K562 (cell line): Measurements from ENCODE around the gene STK24. TPM values are rescaled to one million over a fixed set of nuclear protein-coding genes. Genes with fewer than 3 reads are reported as not detected.
A peak's percentile ranks its signal among the peaks of the same experiment; 100 is the strongest.

ENCODE experiments used
- ATAC-seq: fragments of 200-7000 bp; cut with Tn5 transposase; 3 replicates; pipeline ENCODE4 v1.9.1; 2020; ENCODE audit warnings: moderate library complexity
- BruUV-seq: library from RNA; stranded (reverse); fragments of 400-500 nt; replicated peaks from 2 replicates; lab custom pipeline; 2021; lab: Mats Ljungman, UMichigan
- CTCF ChIA-PET: fragments of 300-600 bp; formaldehyde crosslinking; extraction: SDS; loops from one replicate; lab custom pipeline; 2021; ENCODE audit warnings: low intra/inter-chr PET ratio; lab: Yijun Ruan, JAX
- POLR2A ChIA-PET: fragments of 300-600, 350-650 bp; sonication (Branson Sonifier 250); formaldehyde crosslinking; extraction: SDS; loops from one replicate; lab custom pipeline; 2021; ENCODE audit warnings: antibody characterized with exemption, inconsistent platforms; lab: Yijun Ruan, JAX
- DNase-seq, 4 experiments: peaks; one replicate each; pipeline versions ENCODE4 v3.0.0 to v3.0.0-alpha.2; 2011 to 2018; ENCODE audit warnings: low spot score in 3 of 4, mixed read lengths in 3 of 4; ENCODE audit errors: extremely low read depth in 1 of 4
- FAIRE-seq: peaks from 2 replicates; lab custom pipeline; 2011; peaks lifted over from hg19 to GRCh38; lab: Jason Lieb, UNC
- H2AFZ ChIP-seq: 2 replicates; pipeline ENCODE4 v1.6.0; 2011; ENCODE audit warnings: low read depth, low read length, control low read depth, inconsistent platforms
- H3K27ac ChIP-seq: fragments of 200-600 bp; 3 replicates; pipeline ENCODE4 v1.8.0; 2011; ENCODE audit warnings: low read depth, mild to moderate bottlenecking, control low read depth, inconsistent platforms, low read length, moderate library complexity, mixed read lengths; ENCODE audit errors: extremely low read depth
- H3K27me3 ChIP-seq, 2 experiments: fragments of 300-600 bp in 1 of 2; 2 replicates in 1 of 2; 3 replicates in 1 of 2; pipeline versions ENCODE4 v1.6.0 to v1.8.0; 2011; ENCODE audit warnings: inconsistent platforms in 2 of 2, low read length in 2 of 2, mild to moderate bottlenecking in 1 of 2, mixed read lengths in 1 of 2, moderate library complexity in 1 of 2; ENCODE audit not compliant: control insufficient read depth in 2 of 2, insufficient read depth in 2 of 2
- H3K36me3 ChIP-seq: fragments of 300-600 bp; 3 replicates; pipeline ENCODE4 v1.8.0; 2011; ENCODE audit warnings: mild to moderate bottlenecking, low read length, inconsistent platforms; ENCODE audit not compliant: control insufficient read depth, insufficient read depth
- H3K4me1 ChIP-seq, 2 experiments: fragments of 200-600 bp in 1 of 2; replicated peaks in 1 of 2; 2 replicates in 1 of 2; 3 replicates in 1 of 2; pipeline versions ENCODE4 v1.5.1 to v1.8.0; 2011; ENCODE audit warnings: inconsistent platforms in 2 of 2, low read length in 2 of 2, mild to moderate bottlenecking in 1 of 2, mixed read lengths in 1 of 2, moderate library complexity in 1 of 2; ENCODE audit not compliant: control insufficient read depth in 2 of 2, insufficient read depth in 2 of 2
- H3K4me2 ChIP-seq: 2 replicates; pipeline ENCODE4 v1.6.1; 2011; ENCODE audit warnings: low read length, control low read depth, inconsistent platforms, mixed read lengths; ENCODE audit not compliant: insufficient read depth
- H3K4me3 ChIP-seq: fragments of 200-600 bp; sonication (generic), shearing (Covaris generic); 2 replicates; pipeline ENCODE4 v1.5.1; 2016; ENCODE audit warnings: control low read depth, inconsistent platforms
- H3K79me2 ChIP-seq: fragments of 200-600 bp; 3 replicates; pipeline ENCODE4 v1.8.0; 2011; ENCODE audit warnings: low read length, inconsistent platforms; ENCODE audit not compliant: control insufficient read depth, insufficient read depth
- H3K9ac ChIP-seq, 2 experiments: 2 replicates each; pipeline versions ENCODE4 v1.6.0 to v1.6.1; 2011; ENCODE audit warnings: low read depth in 2 of 2, low read length in 2 of 2, control low read depth in 1 of 2, inconsistent platforms in 1 of 2, mild to moderate bottlenecking in 1 of 2, mixed read lengths in 1 of 2; ENCODE audit not compliant: insufficient read depth in 1 of 2
- H3K9me1 ChIP-seq: one replicate; pipeline ENCODE4 v1.6.0; 2011; ENCODE audit warnings: inconsistent platforms, mild to moderate bottlenecking, low read length, moderate library complexity; ENCODE audit not compliant: control insufficient read depth, insufficient read depth
- H3K9me3 ChIP-seq: replicated peaks from 2 replicates; pipeline ENCODE4 v1.5.1; 2011; ENCODE audit warnings: low read depth, low read length, inconsistent platforms; ENCODE audit not compliant: control insufficient read depth, insufficient read depth
- H4K20me1 ChIP-seq: replicated peaks from 2 replicates; pipeline ENCODE4 v1.6.1; 2011; ENCODE audit warnings: low read length, inconsistent platforms, mixed read lengths; ENCODE audit not compliant: control insufficient read depth, insufficient read depth
- CBFB ChIP-seq: sonication (generic); formaldehyde crosslinking; IDR thresholded peaks from 2 replicates; pipeline ENCODE4 v1.4.0; 2020; ENCODE audit warnings: mild to moderate bottlenecking, missing genetic modification reagents
- CTCF ChIP-seq, 3 experiments: IDR thresholded peaks in 2 of 3; conservative IDR thresholded peaks in 1 of 3; 2 replicates each; pipeline ENCODE4 v1.5.1; 2011 to 2012; ENCODE audit warnings: low read length in 3 of 3, mild to moderate bottlenecking in 3 of 3, control low read depth in 2 of 3, improper control_type of control experiment in 1 of 3, inconsistent platforms in 1 of 3, low read depth in 1 of 3, mixed read lengths in 1 of 3, moderate library complexity in 1 of 3; ENCODE audit not compliant: insufficient read depth in 2 of 3
- HEY1 ChIP-seq: fragments of 250-450 bp; sonication (Bioruptor Pico); IDR thresholded peaks from 2 replicates; pipeline ENCODE4 v1.5.0; 2020; ENCODE audit warnings: mild to moderate bottlenecking, moderate library complexity, borderline replicate concordance
- RAD21 ChIP-seq, 2 experiments: fragments of 250-450 bp in 1 of 2; fragments of 450-650 bp in 1 of 2; sonication (Bioruptor Pico) in 1 of 2; formaldehyde crosslinking in 1 of 2; IDR thresholded peaks in 1 of 2; conservative IDR thresholded peaks in 1 of 2; 2 replicates each; pipeline versions ENCODE4 v1.4.0 to v1.8.0; 2020 to 2022; ENCODE audit warnings: mild to moderate bottlenecking in 2 of 2, moderate library complexity in 1 of 2
- REST ChIP-seq, 2 experiments: fragments of 450-650 bp; formaldehyde crosslinking in 1 of 2; IDR thresholded peaks; 2 replicates each; pipeline versions ENCODE4 v1.4.0 to v1.6.1; 2014 to 2020; ENCODE audit warnings: mild to moderate bottlenecking in 2 of 2, borderline replicate concordance in 1 of 2, low read depth in 1 of 2
- SIN3A ChIP-seq, 2 experiments: fragments of 150-350 bp in 1 of 2; IDR thresholded peaks; 2 replicates each; pipeline ENCODE4 v1.6.1; 2011 to 2016; ENCODE audit warnings: borderline replicate concordance in 2 of 2, low read depth in 2 of 2, low read length in 2 of 2, mild to moderate bottlenecking in 2 of 2, moderate library complexity in 2 of 2; ENCODE audit not compliant: control insufficient read depth in 1 of 2
- SMAD1 ChIP-seq: fragments of 150-350 bp; IDR thresholded peaks from 2 replicates; pipeline ENCODE4 v1.6.1; 2014; ENCODE audit warnings: low read length, low read depth; ENCODE audit not compliant: partially characterized antibody
- SOX6 ChIP-seq: fragments of 450-650 bp; IDR thresholded peaks from 2 replicates; pipeline ENCODE4 v1.6.1; 2014; ENCODE audit warnings: mild to moderate bottlenecking
- SRSF9 ChIP-seq: fragments of 200-400 bp; formaldehyde crosslinking; IDR thresholded peaks from 2 replicates; pipeline ENCODE4 v1.6.1; 2017; ENCODE audit warnings: low read depth, low read length, borderline replicate concordance
- TSC22D4 ChIP-seq: fragments of 450-650 bp; IDR thresholded peaks from 2 replicates; pipeline ENCODE4 v1.6.1; 2016; ENCODE audit warnings: missing genetic modification characterization, missing biosample characterization, control low read depth
- ZNF696 ChIP-seq: fragments of 250-450 bp; sonication (Bioruptor Pico); conservative IDR thresholded peaks from 2 replicates; pipeline ENCODE4 v1.4.0; 2020; ENCODE audit warnings: mild to moderate bottlenecking, moderate library complexity
- ZNF780A ChIP-seq: fragments of 250-450 bp; sonication (Bioruptor Pico); IDR thresholded peaks from 2 replicates; pipeline ENCODE4 v1.5.0; 2021; ENCODE audit warnings: mild to moderate bottlenecking
- WGBS: fragments of 100-300 bp; shearing (Covaris generic); methylation state at CpG from one replicate; pipeline ENCODE4 v1.1.6; 2016; ENCODE audit warnings: low coverage, mixed read lengths; ENCODE audit not compliant: insufficient coverage; ENCODE audit errors: missing lambda C conversion rate; 5-methylcytosine and 5-hydroxymethylcytosine counted together
- in situ Hi-C: fragments of 300-500 bp; cut with MboI; formaldehyde crosslinking; loops from 4 replicates; pipeline ENCODE4 v1.15.0; 2018; ENCODE audit warnings: inconsistent platforms, mixed read lengths
- intact Hi-C: fragments of 100-400 bp; cut with micrococcal nuclease; formaldehyde crosslinking; loops from 2 replicates; pipeline ENCODE4 v1.14.2; 2022
- polyA plus RNA-seq, 8 experiments: library from polyadenylated mRNA; depleted of rRNA in 4 of 8; stranded (reverse) in 5 of 8; unstranded in 3 of 8; fragments of >200 nt; fragmentation: Nextera tagmentation in 2 of 8; fragmentation: Illumina TruSeq in 1 of 8; extraction: Ambion mirVana in 2 of 8; extraction: Trizol in 1 of 8; gene quantifications; 2 replicates each; pipeline versions ENCODE4 v1.2.1 to v1.2.3, GENCODE V29; 2011 to 2014; ENCODE audit warnings: inconsistent platforms in 1 of 8, missing spikeins in 1 of 8
- total RNA-seq, 7 experiments: library from RNA; depleted of rRNA in 6 of 7; stranded (reverse); fragments of >200 nt in 6 of 7; fragmentation: Illumina TruSeq in 2 of 7; extraction: Trizol in 2 of 7; gene quantifications; 2 replicates each; pipeline versions ENCODE4 v1.2.1 to v1.2.3, GENCODE V29; 2011 to 2021; ENCODE audit warnings: low replicate concordance in 1 of 7

The STK24 gene
- total and polyA plus RNA-seq, 9 of the 15 experiments (the other 6 are each of a cell fraction or from before 2014, with no cell fraction given), result 3.8 to 78.4 (median 28.2) TPM

- DNase-seq, result peak in 1 of 4 experiments; percentile 15
- CTCF ChIA-PET, result no interaction called here
- 0% methylated on average over 4 of the region's 4 CpGs for WGBS
- TF ChIP-seq ZNF780A (CRISPR knock-in tag) (no peak), SOX6 (no peak), TSC22D4 (tag) (no peak), SRSF9 (no peak), CTCF (IDR thresholded peaks at IDR 0.05 in 2 of 3, conservative IDR thresholded peaks at IDR 0.05 in 1 of 3; ENCODE audit: insufficient read depth in 2 of 3, low read depth in 1 of 3, low read length in 3 of 3) (peak in 2 of 3 experiments; percentile 28 to 46; a peak in 2 of 6 replicates), SIN3A (IDR thresholded peaks at IDR 0.05; ENCODE audit: borderline replicate concordance in 2 of 2, control insufficient read depth in 1 of 2, low read depth in 2 of 2, low read length in 2 of 2) (no peak), HEY1 (CRISPR knock-in tag) (no peak), RAD21 (CRISPR knock-in tag; conservative IDR thresholded peaks at IDR 0.05 in 1 of 2, IDR thresholded peaks at IDR 0.05 in 1 of 2) (peak in 1 of 2 experiments; percentile 54; a peak in 2 of 4 replicates), ZNF696 (CRISPR knock-in tag) (no peak), REST (IDR thresholded peaks at IDR 0.05; ENCODE audit: borderline replicate concordance) (peak; percentile 21; the same call in 1 of the 2 replicates), REST (CRISPR knock-in tag; IDR thresholded peaks at IDR 0.05; ENCODE audit: low read depth) (no peak), SMAD1 (no peak), CBFB (CRISPR knock-in tag) (no peak)
Observed at GRCh38 chr13:98598043-98598442, 21.1 kb upstream of the STK24 start.

More at GRCh38 chr13:98598043-98598442, 21.1 kb upstream of the STK24 start:
- Histone ChIP-seq H3K4me2 (no peak overlapping the region), H3K27me3 (peaks cover 0 to 3% of the 10 kb centered on the region in 2 experiments; a peak in 1 of 5 replicates), H3K36me3 (no peaks in the 10 kb centered on the region), H2AFZ (no peak overlapping the region), H3K27ac (no peak overlapping the region), H3K9me3 (no peaks in the 10 kb centered on the region), H3K9me1 (no peaks in the 10 kb centered on the region), H3K4me3 (no peak overlapping the region), H3K79me2 (no peaks in the 10 kb centered on the region), H3K4me1 (no peaks in the 10 kb centered on the region), H4K20me1 (no peaks in the 10 kb centered on the region), H3K9ac (no peak overlapping the region)
- POLR2A ChIA-PET, result no interaction called here
- BruUV-seq, result no TSS peak
- ATAC-seq (peak; percentile 33; the same call in 1 of the 3 replicates), FAIRE-seq (no peak)
- intact Hi-C loops, result loop anchor here (5.0 kb wide), 1 partner anchor 151 kb away; no protein-coding TSS in a partner anchor
- in situ Hi-C loops, result no loop called here
